Embryonic facial prominence (tissue), 1 donor: ENCODE measurements around the gene EPB41L1.

ENCODE experiments used
- DNase-seq: peaks from one replicate; pipeline ENCODE4 v3.0.0-alpha.2; 2016; ENCODE audit errors: extremely low spot score

Gene EPB41L1

GRCh38 chr20:36259177-36260061 lies 104.9 kb downstream of the EPB41L1 start:
- DNase-seq, result no peak

GRCh38 chr20:36260316-36260715 lies 105.8 kb downstream of the EPB41L1 start:
- no peak for DNase-seq

GRCh38 chr20:36261389-36262105 lies 107.0 kb downstream of the EPB41L1 start:
- DNase-seq, result no peak

- no peak for DNase-seq
Observed at GRCh38 chr20:36262440-36262839, 107.9 kb downstream of the EPB41L1 start.

- DNase-seq, result no peak
Observed at GRCh38 chr20:36264426-36265246, 110.1 kb downstream of the EPB41L1 start.

GRCh38 chr20:36266189-36266588 lies 111.6 kb downstream of the EPB41L1 start:
- no peak for DNase-seq

GRCh38 chr20:36267605-36268381 lies 113.3 kb downstream of the EPB41L1 start:
- no peak for DNase-seq

GRCh38 chr20:36268440-36269342 lies 114.2 kb downstream of the EPB41L1 start:
- no peak for DNase-seq

- DNase-seq, result no peak
Observed at GRCh38 chr20:36269507-36269906, 115.0 kb downstream of the EPB41L1 start.

- no peak for DNase-seq
Observed at GRCh38 chr20:36270744-36271638, 116.5 kb downstream of the EPB41L1 start.

GRCh38 chr20:36271639-36272546 lies 117.4 kb downstream of the EPB41L1 start:
- no peak for DNase-seq

GRCh38 chr20:36272547-36273220 lies 118.1 kb downstream of the EPB41L1 start:
- no peak for DNase-seq

GRCh38 chr20:36273414-36274180 lies 119.1 kb downstream of the EPB41L1 start:
- DNase-seq, result no peak

GRCh38 chr20:36274181-36274841 lies 119.8 kb downstream of the EPB41L1 start:
- peak; percentile 9 for DNase-seq

GRCh38 chr20:36275011-36275410 lies 120.5 kb downstream of the EPB41L1 start:
- DNase-seq, result no peak
